Thyroid gland (tissue), 4 donors: ENCODE data around the gene NAT8.

Source experiments
- POLR2A ChIP-seq, 2 donors: fragments of 450-650 bp; IDR thresholded peaks; one replicate each; pipeline ENCODE4 v1.6.1; 2017; ENCODE audit warnings: antibody characterized with exemption in 2 of 2, mild to moderate bottlenecking in 2 of 2, moderate library complexity in 1 of 2
- TF ChIP-seq, protein P1 (sequence below), 6 experiments: fragments of 200-600 bp in 3 of 6; fragments of 450-650 bp in 3 of 6; sonication (generic) in 3 of 6; IDR thresholded peaks; one replicate each; pipeline ENCODE4 v1.5.1; 2016 to 2019; ENCODE audit warnings: antibody characterized with exemption in 6 of 6, mild to moderate bottlenecking in 2 of 6, inconsistent platforms in 1 of 6, moderate library complexity in 1 of 6

DNA sequence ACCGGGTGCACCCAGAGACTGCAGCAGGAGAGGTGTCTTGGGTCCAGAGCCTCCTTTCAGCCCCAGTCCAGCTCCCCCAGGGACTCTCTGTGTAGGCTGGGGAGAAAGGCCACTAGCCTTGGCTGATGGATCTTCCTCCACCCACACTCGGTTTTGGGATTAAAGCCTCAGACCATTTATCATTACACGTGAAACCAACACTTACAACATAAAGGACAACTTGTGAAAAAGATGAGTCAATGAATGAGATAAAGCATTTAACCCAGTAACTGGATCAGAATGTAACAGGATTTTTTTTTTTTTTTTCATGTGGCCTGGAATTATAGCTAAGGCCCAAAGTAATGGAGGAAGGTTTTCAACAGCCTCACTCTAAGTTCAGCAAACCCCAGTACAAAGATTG is 32.1 kb downstream of the NAT8 start:
- TF ChIP-seq, protein P1, sequence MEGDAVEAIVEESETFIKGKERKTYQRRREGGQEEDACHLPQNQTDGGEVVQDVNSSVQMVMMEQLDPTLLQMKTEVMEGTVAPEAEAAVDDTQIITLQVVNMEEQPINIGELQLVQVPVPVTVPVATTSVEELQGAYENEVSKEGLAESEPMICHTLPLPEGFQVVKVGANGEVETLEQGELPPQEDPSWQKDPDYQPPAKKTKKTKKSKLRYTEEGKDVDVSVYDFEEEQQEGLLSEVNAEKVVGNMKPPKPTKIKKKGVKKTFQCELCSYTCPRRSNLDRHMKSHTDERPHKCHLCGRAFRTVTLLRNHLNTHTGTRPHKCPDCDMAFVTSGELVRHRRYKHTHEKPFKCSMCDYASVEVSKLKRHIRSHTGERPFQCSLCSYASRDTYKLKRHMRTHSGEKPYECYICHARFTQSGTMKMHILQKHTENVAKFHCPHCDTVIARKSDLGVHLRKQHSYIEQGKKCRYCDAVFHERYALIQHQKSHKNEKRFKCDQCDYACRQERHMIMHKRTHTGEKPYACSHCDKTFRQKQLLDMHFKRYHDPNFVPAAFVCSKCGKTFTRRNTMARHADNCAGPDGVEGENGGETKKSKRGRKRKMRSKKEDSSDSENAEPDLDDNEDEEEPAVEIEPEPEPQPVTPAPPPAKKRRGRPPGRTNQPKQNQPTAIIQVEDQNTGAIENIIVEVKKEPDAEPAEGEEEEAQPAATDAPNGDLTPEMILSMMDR (IDR thresholded peaks at IDR 0.05), result no peak
- no peak for TF ChIP-seq POLR2A (IDR thresholded peaks at IDR 0.05)
